GM18867 (cell line): ENCODE results near the gene PIGC.
A peak's percentile ranks its signal among the peaks of the same experiment; 100 is the strongest.

Experiments used
- ATAC-seq: cut with Tn5 transposase; IDR thresholded peaks from one replicate; pipeline ENCODE4 v1.9.1; 2021; ENCODE audit warnings: mild to moderate bottlenecking, moderate library complexity; ENCODE audit not compliant: unreplicated experiment

PIGC gene

GRCh38 chr1:172400722-172401105, 43.2 kb downstream of the PIGC start:
- ATAC-seq = no peak

DNA sequence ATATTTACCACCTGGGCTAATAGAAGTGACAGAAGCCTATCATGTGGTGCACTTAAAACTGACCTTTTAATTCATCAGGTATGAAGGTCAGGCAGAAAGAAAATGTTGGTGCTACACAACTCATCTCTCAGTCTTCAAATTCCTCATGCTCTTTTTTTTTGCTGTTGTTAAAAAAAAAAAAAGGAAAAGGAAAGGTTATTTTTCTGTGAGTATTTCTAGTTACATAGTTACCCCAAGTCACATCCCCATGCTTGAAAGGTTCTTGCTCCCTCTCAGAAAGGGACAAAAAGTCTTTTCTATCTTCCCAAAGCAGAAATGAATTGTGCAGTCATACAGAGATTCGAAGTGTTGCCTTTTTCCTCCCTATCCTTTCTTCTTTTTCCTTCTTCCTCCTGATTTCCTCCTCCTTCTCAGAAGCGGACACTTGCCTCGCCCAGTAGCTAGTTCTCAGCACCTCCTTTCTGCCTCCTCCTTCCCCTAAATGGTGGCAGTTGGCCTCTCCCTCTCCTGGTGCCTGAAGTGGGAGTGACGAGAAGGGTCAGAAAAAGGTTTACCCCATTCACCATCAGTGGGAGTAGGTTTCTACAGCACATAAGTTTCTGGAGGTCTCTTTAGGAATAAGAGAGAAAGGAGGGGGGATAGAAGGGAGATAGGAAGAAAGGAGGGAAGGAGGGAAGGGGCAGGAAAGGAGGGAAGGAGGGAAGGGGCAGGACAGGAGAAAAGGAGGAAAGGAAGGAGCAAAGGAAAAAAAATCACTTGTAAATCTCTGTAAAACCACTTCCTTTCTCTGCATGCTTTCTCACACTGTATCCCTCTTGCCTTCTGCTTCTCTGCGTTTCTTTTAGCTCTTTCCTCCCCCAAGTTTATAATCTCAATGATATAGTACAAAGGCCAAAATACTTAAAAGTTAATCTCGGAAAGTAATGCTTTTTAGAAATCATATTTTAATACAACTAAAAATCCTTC, 43.8 kb downstream of the PIGC start:
- ATAC-seq = no peak

DNA sequence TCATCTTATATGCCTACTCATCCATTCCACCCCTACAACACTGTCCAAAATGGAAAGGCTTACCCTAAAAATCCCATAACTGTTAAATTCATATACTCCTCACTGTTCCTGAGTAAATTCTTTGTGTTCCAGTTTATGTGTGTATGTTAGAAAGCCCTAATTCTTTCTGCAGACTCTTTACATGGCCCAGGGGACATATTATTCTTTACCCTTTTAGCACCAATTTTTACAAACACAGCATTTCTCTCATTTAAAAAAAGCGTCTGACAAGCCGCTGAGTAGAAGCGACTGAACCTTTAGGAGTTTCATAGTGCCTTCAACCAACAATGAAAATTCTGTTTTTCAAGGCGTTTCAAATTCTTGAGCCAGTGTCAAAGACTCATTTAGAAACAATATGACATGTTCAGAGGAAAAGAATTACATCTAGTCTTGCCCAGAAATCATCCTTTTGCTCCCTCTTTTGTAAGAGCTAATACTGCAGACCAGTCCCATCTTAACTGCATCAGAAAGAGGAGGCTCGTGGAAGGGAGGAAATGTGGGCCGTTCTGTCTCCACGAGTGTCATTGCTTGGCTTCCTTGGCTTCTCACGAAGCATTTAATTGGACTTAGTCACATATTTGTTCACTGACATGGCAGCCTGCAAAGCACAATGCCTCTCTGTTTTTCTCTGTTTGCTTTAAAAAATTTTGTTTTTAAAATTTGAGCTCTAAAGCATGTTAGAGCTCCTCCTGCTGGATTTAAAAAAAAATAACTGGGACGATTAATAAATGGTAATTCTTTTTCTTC, 44.7 kb downstream of the PIGC start:
- no peak for ATAC-seq

GRCh38 chr1:172398193-172398592, 45.7 kb downstream of the PIGC start:
- no peak for ATAC-seq

DNA sequence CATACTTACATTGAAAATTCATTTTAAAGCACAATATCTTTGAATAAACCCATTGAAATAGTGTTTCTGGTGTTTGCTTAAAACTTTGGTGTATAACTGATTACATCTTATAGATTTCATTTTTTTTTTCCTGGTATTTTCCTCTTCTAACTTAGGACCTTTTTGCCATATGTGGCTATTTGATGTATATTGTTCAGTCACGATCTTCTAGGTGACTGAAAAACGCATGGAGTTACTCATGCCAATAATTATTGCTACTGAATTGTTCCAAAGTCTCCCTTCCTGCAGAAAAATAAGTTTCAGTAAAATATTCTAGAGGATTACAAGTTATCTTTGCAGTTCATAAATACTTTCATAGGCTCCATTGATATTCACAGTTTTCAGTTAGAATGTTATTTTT, 46.2 kb downstream of the PIGC start:
- no peak for ATAC-seq

DNA sequence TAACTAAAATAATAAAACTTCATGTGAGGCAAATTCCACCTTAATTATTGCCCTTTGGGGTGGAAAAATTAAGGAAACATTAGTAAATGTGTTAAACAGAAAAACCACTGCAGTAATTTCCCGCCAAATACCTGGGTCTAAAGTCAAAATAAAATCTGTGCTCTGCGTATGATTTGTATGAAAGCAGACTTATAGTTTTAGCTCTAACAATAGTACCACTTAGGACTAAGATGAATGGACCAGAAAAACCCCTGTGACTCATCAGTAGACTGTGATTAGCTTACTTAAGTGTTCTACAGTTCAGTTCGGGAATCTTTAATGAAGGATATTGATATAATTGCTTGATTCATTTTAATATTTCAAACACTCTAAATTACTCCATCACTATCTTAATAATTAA, 46.6 kb downstream of the PIGC start:
- no peak for ATAC-seq

DNA sequence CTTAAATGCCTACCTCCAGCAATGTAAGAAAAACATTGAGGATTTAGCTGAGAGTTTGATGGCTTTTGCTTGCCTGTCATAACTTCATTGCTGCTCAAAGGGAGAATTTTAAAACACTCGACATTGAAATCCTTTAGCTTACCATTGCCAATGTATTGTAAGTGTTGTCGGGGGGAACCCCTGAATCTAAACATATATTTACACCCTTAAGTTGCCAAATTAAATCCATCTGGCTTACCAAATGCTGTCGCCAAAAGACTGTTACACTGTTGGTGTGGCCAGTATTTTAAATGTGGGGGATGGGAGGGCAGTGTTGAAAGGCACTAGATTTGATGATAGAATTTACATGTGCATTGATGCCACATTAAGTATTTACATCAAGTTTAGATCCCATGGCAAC, 48.3 kb downstream of the PIGC start:
- no peak for ATAC-seq

GRCh38 chr1:172394811-172395210, 49.1 kb downstream of the PIGC start:
- no peak for ATAC-seq

GRCh38 chr1:172394141-172394751, 49.6 kb downstream of the PIGC start:
- ATAC-seq = peak; percentile 83

DNA sequence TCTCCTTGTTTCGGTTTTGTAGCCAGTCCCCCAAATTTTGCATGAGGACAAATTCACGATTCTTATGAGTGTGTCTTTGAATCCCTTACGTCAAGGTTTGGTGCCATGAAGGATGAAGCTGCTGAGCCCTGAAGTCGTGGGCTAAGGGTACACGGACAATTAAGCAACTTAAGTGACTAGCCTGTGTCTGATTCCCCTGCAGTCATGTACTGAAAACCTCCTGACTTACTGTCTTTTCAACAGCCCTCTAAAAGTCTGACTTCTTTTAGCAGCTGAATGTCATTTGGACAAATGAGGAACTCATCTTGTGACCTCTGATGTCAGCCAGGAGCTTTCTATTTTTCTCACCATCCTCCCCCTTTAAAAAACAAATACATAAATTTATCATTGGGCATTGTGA, 50.5 kb downstream of the PIGC start:
- no peak for ATAC-seq

DNA sequence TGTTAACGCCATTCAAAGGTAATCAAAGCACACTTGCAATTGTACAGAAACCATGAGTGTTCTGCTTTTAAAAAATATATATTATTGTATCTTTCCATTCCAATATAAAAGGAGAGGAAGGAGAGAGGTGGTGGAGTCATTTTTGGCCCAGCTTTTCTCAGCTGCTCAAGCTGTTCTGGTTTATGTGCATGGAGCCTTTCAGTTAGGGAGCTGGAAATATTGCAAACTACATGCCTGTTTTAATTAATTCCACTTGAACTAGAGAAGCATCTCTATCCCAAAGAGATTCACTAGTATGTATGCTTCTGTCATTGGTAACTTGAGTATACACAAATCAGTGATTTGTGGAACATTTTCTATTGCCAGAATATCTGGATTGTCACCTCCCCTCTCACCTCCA, 51.9 kb downstream of the PIGC start:
- ATAC-seq = no peak
